NCI-H1694 (cell line): Measurements from ENCODE around the gene SHC4.
"Not testable (repeated sequence)": the region's sequence is repeated elsewhere in the genome, so short reads cannot be mapped to it uniquely, and the experiment has no call there.

Experiments used
- DNase-seq: peaks from one replicate; lab custom pipeline; 2025; lab: John Stamatoyannopoulos, UW

SHC4 gene

DNA sequence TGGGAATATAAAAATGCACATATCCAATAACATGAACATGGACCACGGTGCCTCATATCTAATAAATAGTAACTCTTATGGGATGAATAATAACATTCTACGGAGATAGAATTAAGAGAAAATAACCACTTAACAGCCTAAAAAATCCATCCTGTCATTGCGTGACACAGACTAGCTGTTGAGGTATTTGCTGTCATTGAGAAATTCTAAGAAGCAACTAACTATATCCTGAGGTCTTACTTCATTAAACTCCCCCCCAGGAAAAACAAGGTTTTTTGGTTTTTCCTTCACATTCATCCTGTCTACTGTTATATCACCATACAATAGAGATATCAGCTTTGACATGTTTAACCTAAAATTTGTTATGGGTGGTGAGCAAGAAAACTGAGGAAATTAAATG, 167.2 kb downstream of the SHC4 start:
- no peak for DNase-seq

DNA sequence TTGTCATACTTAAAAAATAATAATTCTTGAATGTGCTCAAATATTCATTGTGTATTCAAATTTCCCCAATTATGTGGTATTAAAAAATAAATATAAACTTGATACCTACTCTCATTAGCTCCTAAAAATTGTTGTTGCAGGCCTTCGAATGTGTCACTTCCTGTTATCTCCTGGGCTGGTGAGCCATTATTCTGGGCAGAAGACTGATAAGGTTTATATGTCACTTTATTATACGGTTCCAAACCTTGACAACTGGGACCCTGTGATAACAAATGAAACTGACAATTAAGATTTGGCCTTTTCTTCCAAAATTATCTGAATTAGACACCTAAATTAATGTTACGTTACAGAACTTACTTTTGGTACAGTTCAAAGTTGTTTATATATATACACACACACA, 167.8 kb downstream of the SHC4 start:
- no peak for DNase-seq

DNA sequence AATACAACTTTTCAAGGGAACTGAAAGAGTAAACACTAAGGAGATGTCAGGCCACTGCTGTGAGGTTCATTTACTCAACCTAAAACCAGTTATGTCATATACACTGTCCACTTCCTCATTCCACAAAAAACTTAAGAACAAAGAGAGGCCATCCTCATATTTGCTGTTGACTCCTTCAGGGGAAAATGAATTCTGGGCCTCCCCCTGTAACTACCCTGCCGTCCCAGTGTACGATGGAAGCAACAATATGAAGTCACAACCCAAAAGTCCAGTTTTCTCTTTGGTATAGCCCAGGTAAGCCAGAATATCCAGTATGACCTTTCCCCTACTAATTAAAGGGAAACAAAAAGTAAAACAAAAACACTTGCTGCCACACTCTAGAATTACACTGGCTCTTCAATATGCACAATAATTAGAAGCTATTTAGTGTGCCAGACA, 169.0 kb downstream of the SHC4 start:
- DNase-seq: no peak

DNA sequence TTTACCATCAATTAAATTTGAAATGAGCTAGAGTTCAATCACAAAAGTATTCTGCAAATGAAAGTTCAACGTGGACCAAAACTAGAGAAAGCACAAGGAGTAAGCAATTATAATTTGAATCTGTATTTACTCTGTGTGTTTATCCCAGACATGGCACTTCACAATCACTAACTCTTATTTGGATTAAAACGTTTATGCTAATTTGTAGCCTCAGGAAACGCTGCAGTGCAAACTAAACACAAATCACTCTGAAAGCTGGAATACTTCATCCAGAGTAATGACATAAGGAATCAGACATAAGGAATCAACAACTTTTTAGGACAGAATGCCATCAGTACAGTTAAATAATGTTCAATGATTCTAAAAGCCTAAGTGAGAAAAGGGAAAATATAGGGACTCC, 171.3 kb downstream of the SHC4 start:
- no peak for DNase-seq

DNA sequence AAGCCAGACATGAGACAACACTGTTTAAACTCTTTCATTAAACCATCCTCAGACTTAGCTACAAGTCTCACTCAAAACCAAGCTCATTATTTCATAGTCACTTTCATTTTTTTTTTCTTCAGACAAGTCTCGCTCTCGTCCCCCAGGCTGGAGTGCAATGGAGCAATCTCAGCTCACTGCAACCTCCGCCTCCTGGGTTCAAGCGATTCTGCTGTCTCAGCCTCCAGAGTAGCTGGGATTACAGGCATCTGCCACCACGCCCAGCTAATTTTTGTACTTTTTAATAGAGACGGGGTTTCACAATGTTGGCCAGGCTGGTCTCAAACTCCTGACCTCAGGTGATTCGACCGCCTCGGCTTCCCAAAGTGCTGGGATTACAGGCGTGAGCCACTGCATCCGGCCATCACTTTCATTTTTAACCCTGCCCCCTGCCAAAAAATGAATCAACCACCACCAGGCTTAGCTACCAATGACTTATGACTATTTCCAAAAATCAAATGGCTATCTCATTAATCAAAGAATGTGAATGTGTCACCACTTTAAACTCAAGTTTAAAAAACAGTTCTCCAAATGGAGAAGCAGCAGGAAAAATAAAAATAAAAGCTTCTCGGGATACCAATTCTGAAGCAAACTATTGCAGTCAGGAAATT, 173.1 kb downstream of the SHC4 start:
- DNase-seq: not testable (repeated sequence)

DNA sequence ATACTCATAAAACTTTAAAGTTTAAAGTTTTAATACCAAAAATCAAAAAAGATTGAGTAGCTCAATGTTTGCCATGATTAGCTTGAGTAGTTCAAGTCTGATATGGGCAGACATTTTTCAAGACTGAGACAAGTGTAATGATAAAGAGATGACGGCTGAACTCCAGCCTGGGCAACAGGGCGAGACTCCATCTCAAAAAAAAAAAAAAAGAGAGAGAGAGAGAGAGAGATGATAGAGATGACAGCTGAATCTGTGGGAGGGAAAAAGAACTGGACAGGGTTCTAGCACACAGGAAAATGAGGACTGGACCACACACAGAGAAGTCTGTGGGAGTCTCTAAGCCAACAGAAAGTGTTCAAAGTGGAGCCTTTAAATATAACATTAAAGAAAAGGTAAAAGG, 178.0 kb downstream of the SHC4 start:
- DNase-seq: no peak

DNA sequence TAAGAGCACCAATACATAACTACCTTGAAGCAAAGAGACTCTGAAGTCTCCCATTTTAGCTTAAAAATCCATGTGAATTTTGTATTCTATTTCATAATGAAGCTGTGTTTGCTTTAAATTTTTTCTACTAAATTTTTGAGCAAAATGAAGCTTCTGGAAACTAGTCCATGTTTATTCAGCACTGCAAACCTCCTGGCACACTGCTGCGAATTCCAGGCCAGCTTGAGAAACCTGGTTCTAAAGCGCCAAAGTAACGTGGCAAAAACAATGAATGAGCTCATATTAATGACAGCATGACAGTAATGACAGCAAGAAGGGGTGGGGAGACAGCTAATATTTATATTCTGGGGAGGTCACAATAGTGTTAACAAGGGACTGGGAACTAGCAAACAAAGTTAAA, 178.5 kb downstream of the SHC4 start:
- DNase-seq: no peak

DNA sequence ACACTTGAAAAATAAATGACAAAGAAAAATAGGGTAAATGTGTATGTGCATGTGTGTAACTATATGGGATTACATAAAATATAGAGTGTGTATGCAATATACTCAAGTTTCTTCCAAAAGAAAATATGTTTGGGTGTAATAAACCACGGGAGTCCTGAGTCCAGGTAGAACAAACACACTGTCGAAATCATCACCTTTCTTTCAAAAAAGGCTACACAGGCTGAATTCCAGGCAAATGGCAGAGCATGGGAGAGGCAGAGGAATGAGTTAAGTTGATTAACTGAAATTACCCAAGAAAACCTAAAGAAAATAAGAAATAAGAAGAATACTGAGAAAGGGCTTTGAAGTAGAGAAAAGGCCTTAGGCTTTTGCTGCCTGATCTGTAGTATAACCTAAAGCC, 179.0 kb downstream of the SHC4 start:
- no peak for DNase-seq

DNA sequence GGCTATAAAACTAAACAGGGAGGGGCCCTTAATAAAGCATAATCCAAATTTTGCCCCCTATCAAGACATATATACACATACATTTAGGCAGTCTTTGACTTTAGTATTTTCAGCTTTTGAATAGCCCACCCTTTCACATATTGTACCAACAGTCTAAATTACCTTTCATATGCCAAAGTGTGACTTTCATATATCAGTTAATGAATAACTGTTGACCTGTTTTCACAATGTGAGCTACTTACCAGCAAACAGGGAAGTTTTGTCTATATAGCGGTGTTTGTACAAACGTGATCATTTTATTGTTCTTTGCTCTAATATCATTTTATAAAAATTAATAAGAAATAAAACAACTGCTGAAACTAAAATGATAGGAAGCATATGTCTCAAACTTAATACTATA, 180.8 kb downstream of the SHC4 start:
- no peak for DNase-seq

DNA sequence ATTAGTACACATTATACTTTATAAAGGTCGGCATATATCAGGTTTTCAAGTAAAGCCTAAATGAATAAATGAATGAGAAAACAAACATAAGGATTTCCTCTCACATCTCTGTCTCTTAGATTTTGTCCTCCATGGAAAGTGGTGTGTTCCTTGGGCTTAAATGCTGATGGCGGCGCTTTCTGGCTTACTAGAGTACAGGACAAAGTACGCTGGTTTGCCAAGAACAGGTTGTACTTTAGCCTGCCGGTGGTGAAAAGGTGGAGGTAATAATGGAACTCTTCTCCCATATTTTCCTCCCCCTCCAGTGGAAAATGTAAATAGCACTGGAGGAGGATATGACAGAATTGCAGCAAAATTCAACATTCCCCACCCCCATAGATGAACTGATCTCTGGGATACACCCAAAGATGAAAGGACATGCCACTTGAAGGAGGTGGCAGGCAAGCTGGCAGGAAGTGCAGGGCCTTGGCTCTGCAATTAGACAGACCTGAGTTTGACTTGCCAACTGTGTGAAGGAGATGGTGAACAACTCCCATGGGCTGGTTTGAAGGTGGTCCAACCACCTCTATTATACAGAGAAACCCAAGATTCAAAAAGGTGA, 182.1 kb downstream of the SHC4 start:
- no peak for DNase-seq

DNA sequence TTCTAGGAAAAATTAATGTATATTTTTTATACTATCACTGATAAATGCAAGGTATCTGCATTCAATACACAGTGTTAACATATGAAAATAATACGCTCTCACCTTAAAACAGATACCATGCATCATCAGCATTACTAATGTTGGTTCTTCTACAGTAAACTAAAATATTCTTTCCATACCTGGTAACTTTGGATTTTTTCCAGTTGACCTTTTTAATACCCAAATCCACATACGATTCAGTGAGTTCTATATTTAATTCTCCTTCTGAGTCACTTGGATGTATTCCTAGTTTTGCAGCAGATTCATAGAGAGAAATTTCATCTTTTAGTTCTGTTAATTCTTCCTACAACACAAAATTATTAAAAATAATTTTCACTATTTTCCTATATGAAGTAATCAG, 182.7 kb downstream of the SHC4 start:
- no peak for DNase-seq

DNA sequence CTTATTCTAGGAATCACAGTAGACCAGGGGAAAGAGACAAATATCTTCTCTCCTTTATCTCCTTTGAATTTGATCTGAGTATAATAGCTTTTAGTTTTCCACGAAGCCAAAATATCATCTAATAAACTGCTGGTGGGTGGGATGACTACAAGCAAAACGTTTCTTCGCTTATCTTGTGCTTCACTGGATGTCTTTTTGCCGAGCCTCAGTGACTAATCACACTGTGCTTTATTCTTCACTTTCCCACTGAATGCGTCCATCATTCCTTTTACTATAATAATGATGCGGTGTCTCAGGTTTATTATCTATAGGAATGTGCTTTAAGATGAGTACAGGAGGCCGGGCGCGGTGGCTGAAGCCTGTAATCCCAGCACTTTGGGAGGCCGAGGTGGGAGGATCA, 185.4 kb downstream of the SHC4 start:
- no peak for DNase-seq

DNA sequence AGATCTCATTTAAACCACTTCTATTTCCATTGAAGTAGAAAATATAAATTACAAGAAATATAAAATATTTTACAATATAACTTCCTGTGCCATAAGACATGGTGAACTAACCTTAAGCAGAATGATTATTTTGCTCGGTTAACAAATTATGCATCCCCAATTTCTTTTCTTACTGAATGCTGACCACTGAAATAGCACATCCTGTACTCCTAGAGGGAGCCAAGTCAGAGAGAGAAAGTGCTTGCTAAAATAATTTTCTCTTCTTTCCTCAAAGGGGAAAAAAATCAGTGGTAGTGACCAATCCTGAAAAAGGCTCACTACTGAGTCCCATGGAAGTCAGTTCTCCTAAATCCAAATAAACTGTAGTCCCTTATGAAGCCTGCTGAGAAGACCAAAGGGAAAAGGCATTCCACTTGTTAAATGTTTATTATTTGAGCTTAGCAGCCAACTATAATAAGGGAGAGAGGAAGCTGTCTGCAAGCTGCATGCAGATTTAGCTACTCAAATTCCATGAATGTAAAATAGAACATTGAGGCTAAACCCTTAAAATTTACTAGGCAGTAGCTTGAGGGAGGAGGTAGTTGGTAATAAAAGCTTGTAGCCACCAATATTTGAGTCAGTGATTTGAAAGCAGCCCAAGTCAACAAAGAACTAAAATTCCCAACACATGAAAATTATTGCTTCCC, 185.9 kb downstream of the SHC4 start:
- DNase-seq: no peak

DNA sequence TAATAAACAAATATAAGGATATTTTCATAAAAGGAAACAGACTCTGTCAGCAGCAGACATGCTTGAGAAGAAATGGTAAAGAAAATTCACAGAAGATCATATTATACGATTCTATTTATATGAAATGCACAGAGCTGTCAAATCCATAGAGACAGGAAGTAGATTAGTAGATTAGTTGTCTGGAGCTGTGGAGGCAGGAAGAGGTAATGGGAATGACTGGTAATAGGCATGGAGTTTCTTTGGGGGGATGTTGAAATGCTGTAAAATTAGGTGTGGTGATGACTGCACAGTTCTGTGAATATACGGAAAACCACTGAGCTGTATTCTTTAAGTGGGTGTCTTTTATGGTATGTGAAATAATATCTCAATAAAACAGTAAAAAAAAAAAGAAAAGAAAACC, 188.2 kb downstream of the SHC4 start:
- DNase-seq: no peak

DNA sequence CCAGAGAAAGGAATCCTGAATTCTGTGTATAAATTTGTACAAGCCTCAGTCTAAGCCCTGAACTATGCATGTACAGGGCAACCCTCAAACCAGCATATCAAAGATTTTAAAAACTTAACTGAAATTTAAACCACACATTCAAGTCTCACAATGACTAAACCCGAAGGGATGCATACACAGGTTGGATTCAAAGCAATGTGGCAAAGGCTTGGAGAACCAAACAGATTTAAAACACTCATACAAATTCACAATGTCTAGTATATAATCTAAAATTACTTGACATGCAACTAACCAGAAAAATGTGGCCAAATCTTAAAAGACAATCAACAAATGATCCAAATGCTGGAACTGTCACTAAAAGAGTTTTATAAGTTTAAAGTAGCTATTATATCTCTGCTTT, 189.2 kb downstream of the SHC4 start:
- DNase-seq: no peak
